Measurements from ENCODE around the gene ANKRD33B. TPM values are rescaled to one million over a fixed set of nuclear protein-coding genes. Genes with fewer than 3 reads are reported as not detected.
A peak's percentile ranks its signal among the peaks of the same experiment; 100 is the strongest.

The ANKRD33B gene
- total and polyA plus RNA-seq, 7 donors, result 1.4 to 32.7 (median 7.8) TPM

DNA sequence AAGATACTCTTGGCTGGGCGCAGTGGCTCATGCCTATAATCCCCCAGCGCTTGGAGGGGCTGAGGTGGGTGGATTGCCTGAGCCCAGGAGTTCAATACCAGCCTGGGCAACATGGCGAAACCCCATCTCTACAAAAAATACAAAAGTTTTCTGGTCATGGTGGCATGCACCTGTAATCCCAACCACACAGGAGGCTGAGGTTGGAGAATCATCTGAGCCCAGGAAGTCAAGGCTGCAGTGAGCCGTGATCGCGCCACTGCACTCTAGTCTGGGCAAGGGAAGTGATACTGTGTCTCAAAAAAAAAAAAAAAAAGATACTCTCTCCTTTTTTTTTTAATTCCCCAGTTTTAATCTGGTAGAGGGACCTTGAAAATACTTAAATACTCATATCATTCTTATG, 15.0 kb downstream of the ANKRD33B start:
- no peak overlapping the region for H3K4me3 ChIP-seq
- no peaks in the 10 kb centered on the region for H3K9me3 ChIP-seq
- peaks cover 25% of the 10 kb centered on the region for H3K4me1 ChIP-seq
- no peak for ATAC-seq
- H3K27me3 ChIP-seq (ENCODE audit: insufficient read depth in 3 of 3, low read length in 2 of 3), result no peaks in the 10 kb centered on the region
- no peaks in the 10 kb centered on the region for H3K36me3 ChIP-seq (ENCODE audit: insufficient read depth in 1 of 2, low read depth in 1 of 2)
- 93 to 97% (median 95%) methylated on average over 6 of the region's 6 CpGs for WGBS, 3 donors
- no peak for DNase-seq
- intact Hi-C loops (cut with DNase I), result no loop called here
- H3K27ac ChIP-seq, result no peak overlapping the region
- TF ChIP-seq, protein P1, sequence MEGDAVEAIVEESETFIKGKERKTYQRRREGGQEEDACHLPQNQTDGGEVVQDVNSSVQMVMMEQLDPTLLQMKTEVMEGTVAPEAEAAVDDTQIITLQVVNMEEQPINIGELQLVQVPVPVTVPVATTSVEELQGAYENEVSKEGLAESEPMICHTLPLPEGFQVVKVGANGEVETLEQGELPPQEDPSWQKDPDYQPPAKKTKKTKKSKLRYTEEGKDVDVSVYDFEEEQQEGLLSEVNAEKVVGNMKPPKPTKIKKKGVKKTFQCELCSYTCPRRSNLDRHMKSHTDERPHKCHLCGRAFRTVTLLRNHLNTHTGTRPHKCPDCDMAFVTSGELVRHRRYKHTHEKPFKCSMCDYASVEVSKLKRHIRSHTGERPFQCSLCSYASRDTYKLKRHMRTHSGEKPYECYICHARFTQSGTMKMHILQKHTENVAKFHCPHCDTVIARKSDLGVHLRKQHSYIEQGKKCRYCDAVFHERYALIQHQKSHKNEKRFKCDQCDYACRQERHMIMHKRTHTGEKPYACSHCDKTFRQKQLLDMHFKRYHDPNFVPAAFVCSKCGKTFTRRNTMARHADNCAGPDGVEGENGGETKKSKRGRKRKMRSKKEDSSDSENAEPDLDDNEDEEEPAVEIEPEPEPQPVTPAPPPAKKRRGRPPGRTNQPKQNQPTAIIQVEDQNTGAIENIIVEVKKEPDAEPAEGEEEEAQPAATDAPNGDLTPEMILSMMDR (IDR thresholded peaks at IDR 0.05), result no peak

DNA sequence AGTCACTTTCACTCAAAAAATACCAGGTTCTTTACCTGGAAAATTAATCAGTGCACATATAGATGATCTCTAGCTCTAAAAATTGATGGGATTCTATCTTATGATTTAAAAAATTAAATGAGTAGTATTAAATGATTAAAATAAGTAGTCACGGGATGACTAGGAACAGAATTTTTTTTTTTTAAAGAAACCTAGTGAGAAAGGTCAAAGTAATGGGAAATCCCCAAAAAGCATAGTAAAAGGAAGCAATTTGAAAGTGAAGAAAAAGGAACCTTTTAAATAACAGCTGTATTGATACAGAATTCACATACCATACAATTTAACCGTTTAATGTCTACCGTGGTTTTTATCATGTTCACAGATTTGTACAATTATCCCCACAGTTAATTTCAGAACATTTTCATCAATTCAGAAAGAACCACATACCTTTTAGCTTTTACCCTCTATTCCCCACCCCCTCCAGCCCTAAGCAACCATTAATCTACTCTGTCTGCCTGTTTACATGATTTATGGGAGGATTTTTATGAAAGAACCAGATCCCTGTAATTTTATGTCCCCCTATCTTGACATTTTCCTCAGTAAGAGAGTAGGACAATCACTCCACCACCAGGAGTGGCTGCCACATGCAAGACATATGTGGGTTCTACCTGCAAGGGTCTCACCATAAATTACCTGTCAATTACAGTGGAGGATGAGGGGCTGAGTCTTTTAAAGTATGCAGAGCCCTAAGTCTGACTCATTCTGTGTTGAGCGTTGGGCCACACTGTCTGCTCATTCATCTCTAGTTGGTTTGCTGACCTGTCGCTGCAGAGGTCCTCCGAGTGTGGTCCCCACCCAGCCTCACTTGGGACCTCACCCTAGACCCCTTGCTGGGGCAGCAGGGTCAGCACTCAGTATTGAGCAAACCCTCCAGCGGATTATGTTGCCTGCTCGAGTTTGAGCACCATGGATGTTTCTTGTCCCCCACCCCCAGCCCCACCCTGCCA, 16.0 kb downstream of the ANKRD33B start:
- TF ChIP-seq, protein P1 (IDR thresholded peaks at IDR 0.05), result no peak
- no peaks in the 10 kb centered on the region for H3K27me3 ChIP-seq (ENCODE audit: insufficient read depth in 3 of 3, low read length in 2 of 3)
- ATAC-seq, result no peak
- DNase-seq, result no peak
- intact Hi-C loops (cut with DNase I), result no loop called here
- no peaks in the 10 kb centered on the region for H3K36me3 ChIP-seq (ENCODE audit: insufficient read depth in 1 of 2, low read depth in 1 of 2)
- no peak overlapping the region for H3K27ac ChIP-seq
- H3K4me3 ChIP-seq, result no peak overlapping the region
- H3K4me1 ChIP-seq, result peaks cover 26% of the 10 kb centered on the region
- WGBS, 3 donors, result 88 to 94% (median 89%) methylated on average over 8 of the region's 8 CpGs
- no peaks in the 10 kb centered on the region for H3K9me3 ChIP-seq

DNA sequence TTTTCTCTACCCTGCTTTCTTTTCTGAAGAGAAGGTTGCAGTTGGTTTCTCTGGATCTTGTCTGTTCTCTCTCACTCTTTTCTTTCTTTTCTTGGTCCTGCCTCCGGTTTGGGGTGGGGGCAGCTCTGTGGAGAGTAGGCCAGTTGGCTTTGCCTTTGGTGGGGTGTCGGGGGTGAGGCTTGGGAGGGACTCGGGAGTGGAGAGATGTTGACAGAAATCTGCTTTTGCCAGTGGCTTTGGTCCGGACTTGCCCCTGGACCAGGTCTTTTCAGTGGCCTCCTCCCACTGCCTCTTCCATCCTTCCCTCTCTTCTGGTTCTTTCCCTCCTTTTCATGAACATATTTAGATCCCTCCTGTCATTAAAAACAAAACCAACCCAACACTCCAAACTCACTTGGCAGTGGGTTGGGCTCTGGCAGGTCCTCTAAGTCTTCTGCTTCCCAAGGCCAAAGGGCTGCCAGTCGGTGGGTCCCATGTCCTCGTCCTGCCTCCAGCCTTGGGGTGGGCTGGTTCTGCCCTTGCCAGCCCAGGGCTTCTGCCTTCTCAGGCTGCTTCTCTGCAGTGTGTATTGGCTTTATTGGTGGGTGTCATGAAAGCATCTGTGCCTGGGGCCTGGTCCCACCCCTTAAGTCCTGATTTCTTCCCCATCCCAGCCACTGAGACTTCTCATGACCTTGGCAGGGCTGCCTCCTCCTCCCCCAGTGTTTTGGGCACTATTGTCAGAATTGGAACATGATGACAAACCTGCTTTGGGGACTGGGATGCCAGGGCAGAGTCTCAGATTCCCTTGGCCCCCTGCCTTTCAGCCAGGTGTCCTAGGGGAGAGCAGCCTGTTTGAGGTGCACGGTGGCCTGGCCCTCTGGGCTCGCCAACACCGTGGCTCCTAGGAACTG, 16.9 kb downstream of the ANKRD33B start:
- 67 to 70% (median 68%) methylated on average over 9 of the region's 9 CpGs for WGBS, 3 donors
- no peaks in the 10 kb centered on the region for H3K9me3 ChIP-seq
- ATAC-seq (no peak), DNase-seq (no peak)
- intact Hi-C loops (cut with DNase I), result no loop called here
- H3K36me3 ChIP-seq (ENCODE audit: insufficient read depth in 1 of 2, low read depth in 1 of 2), result no peaks in the 10 kb centered on the region
- H3K27me3 ChIP-seq (ENCODE audit: insufficient read depth in 3 of 3, low read length in 2 of 3), result no peaks in the 10 kb centered on the region
- H3K4me3 ChIP-seq, result no peak overlapping the region
- TF ChIP-seq, protein P1 (IDR thresholded peaks at IDR 0.05), result no peak
- peaks cover 26% of the 10 kb centered on the region for H3K4me1 ChIP-seq
- H3K27ac ChIP-seq, result peak overlapping the region; percentile 51

DNA sequence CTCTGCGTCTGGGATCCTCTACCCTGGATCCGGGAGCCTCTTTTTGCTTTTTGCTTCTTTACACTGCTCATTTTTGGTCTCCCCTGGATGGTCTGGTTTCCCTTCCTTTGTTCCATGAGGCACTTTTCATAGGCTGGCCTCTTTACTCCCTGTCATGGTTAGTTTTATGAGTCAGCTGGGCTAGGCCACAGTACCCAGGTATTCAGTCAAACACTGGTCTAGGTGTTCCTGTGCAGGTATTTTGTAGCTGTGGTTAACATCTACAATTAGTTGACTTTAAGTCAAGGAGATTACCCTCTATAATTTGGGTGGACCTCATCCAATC, 17.5 kb downstream of the ANKRD33B start:
- DNase-seq (no peak), ATAC-seq (no peak)
- H3K27ac ChIP-seq, result peak overlapping the region; percentile 51
- no peaks in the 10 kb centered on the region for H3K27me3 ChIP-seq (ENCODE audit: insufficient read depth in 3 of 3, low read length in 2 of 3)
- H3K36me3 ChIP-seq (ENCODE audit: insufficient read depth in 1 of 2, low read depth in 1 of 2), result no peaks in the 10 kb centered on the region
- TF ChIP-seq, protein P1 (IDR thresholded peaks at IDR 0.05), result no peak
- H3K9me3 ChIP-seq, result no peaks in the 10 kb centered on the region
- no peak overlapping the region for H3K4me3 ChIP-seq
- peaks cover 21% of the 10 kb centered on the region for H3K4me1 ChIP-seq
- 54 to 79% (median 68%) methylated on average over 2 of the region's 2 CpGs for WGBS, 3 donors
- intact Hi-C loops (cut with DNase I), result no loop called here

All from psoas muscle (tissue), 8 donors.